Activated CD4-positive, CD25-positive, alpha-beta regulatory T cell treated with anti-CD3 and anti-CD28 coated beads, Interleukin-2, amount 50 U/mL, for 16 hours (primary cell): ENCODE measurements around the gene FIGLA.
"Not testable (repeated sequence)": the region's sequence is repeated elsewhere in the genome, so short reads cannot be mapped to it uniquely, and the experiment has no call there.

Experiments
- DNase-seq: peaks from one replicate; pipeline ENCODE4 v3.0.0-alpha.2; 2020; ENCODE audit warnings: low read depth, low spot score

FIGLA gene

DNA sequence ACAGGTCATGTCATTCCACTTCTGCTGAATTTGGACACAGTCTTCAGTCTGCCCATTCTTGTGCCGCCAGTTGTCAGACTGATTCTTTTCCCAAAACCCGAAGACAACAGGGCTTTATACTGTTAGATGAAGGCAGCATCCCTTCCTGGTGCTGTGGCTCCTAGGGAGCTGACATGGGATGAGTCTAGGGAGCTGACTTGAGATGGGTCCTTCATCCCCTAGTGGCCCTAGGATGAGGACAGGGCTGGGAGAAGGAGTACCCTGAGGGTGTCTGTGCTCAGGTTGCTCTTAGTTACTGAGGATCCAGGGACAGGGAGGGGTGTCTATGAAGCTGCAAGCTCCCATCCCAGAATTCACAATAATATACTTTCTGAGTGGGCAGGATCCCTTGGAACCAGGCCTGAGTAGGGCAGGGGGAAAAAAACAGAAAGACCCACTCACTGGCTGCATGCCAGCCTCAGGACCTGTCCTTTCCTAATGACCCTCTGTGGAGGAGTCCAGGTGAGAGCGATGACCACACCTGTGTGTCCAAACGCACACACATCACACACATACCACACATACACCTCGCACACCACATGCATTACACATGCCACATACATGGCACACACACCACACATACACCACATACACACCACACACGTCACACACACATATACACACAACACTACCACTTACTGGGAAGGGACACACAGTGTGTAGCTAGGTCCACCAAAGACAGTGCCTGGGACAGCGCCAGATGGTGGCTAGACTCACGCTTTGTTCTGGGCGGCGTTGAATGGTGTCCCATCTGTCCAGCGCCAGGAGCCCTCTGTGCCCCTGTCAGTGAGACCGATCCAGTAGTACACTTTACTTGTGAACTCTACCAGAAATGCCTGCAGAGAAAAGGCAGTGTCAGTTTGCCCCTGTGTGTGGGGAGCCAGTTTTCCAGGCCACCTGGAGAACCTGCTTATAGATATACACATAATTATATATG is 18.8 kb upstream of the FIGLA start:
- DNase-seq: no peak

- DNase-seq: no peak
Measured at GRCh38 chr2:70807828-70808118, 17.3 kb upstream of the FIGLA start.

GRCh38 chr2:70807102-70807827 is 16.8 kb upstream of the FIGLA start:
- DNase-seq: no peak

DNA sequence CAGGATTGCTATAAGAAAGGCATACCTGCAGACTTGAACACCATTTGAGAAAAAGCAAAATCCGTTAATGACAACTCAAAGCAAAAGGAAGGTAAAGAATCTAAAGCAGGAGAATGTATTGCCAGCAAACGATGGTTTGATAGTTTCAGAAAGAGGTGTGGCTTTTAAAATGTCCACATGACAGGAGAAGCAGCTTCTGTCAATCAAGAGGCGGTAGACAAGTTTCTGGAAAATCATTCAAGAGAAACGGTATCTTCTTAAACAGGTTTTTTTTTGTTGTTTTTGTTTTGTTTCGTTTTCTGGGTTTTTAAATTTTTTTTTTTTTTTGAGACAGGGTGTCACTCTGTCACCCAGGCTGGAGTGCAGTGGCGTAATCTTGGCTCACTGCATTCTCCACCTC is 16.2 kb upstream of the FIGLA start:
- no peak for DNase-seq

GRCh38 chr2:70806013-70806412 is 15.6 kb upstream of the FIGLA start:
- DNase-seq: no peak

GRCh38 chr2:70801607-70802263 is 11.3 kb upstream of the FIGLA start:
- no peak for DNase-seq

DNA sequence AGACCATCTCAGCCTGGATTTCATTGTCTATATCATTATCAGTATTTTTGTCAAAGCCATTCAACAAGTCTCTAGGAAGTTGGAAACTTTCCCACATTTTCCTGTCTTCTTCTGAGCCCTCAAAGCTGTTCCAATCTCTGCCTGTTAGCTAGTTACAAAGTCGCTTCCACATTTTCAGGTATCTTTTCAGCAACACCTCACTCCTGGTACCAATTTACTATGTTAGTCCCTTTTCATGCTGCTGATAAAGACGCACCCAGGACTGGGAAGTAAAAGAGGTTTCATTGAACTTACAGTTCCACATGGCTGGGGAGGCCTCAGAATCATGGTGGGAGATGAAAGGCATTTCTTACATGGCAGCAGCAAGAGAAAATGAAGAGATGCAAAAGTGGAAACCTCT is 9.3 kb upstream of the FIGLA start:
- no peak for DNase-seq

GRCh38 chr2:70797996-70798395 is 7.6 kb upstream of the FIGLA start:
- DNase-seq: not testable (repeated sequence)

- DNase-seq: no peak
Measured at GRCh38 chr2:70797506-70797905, 7.1 kb upstream of the FIGLA start.

DNA sequence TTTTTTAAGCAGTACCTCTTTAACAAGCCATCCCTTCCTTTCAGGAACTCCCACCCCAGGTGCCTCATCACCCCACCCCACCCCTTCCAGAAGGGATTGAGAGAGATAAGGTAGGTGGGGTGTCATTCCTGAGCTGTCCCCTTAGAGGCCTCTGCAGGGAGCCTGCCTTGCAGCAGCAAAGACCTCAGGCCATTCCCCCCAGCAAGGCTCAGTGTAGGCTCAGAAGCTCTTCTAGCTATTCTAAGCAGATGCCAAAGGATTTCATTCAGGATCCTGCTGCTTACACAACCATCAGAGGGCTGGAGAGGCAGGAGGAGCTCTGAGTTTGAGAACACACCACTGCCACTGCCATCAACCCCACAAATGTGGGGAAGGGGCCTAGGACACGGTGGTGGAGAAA is 5.8 kb upstream of the FIGLA start:
- no peak for DNase-seq

DNA sequence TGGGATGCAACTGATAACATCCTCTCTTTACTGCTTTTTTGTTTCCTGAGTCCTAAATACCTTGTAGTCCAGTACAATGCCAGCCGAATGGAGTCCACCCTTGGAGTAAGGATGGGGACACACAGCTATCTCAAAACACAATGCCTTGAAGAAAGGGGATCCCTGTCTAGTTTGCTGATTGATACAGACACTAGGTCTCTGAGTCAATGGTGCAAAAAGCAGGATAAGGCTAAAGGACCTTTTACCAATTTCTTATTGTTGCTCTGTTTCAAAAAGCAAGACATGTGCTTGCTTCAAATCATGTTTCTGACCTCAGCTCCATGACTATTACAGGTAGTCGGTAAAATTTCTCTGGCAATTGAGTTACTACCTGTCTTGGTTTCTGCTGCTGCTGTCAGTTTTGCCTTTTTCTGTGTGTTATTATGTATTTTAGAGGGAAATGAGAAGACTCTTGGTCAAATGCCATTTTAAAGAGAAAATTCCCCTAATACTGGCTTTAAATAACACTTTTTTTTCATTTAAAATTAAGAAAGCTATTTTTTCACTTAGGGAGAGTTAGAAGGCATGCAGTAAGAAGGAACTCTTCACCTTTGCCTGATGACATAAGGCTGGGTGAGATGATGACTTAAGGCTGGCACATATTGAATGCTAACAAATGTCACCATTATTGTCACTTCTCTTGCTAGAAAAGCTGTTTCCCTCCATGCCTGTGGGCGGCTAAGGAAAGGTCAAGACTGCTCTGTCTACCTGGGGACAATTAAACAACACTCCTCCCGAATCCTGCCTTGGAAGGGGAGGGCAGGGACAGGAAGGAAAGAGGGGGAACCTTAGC is 4.9 kb upstream of the FIGLA start:
- DNase-seq: no peak

DNA sequence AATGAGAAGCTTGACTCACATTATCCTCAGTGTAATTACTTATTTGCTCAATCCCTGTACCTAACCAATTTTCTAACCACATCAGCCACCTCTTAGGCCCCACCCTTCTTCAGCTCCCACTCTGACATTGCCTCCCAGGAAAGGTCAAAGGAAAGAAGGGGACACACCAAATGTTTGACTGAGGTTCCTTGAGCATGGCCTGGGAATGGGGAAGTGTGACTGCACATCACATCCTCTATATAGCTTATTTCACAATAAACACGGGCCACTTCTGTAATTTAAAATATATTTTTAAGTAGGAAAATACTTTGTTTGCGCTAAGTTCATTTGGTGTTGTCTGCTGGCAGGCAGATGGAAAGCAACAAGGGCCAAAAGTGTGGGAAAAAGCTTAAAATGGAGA is 3.0 kb upstream of the FIGLA start:
- DNase-seq: no peak

- DNase-seq: peak; percentile 21
Measured at GRCh38 chr2:70789304-70790135, 923 bp downstream of the FIGLA start.

DNA sequence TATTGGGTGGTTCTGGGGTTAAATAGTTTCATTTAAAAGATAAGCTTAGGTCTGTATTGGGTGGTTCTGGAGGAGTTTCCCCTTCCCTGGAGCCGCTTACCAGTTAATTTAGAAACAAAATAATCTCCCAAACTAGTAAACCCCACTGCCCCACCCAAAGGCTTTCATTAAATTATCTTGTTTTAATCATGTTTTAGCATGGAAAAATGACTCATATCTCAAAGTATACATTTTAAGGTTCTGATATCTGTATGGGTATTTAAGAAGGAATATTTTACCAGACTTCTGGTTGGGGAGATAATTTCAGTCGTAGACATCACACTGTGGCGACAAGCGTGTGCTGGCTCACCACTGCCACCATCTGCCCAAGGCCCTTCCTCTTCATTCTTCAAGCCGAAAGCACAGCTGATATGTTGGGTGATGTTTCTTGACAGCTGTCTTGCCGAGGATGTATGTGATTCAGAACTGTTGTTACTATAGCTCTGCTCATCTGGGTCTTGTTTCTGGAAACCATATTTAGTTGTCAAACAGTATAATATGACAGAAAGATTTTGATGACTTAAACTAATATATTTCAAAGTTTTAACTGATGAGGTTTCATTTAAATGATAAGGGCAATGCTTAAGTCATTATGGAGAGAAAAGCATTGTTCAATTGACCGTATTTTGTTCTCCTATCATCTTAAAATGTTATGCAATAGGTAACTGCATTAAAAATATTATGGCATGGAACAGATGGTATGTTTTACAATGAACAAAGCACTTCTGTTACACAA is 5.1 kb downstream of the FIGLA start:
- no peak for DNase-seq

DNA sequence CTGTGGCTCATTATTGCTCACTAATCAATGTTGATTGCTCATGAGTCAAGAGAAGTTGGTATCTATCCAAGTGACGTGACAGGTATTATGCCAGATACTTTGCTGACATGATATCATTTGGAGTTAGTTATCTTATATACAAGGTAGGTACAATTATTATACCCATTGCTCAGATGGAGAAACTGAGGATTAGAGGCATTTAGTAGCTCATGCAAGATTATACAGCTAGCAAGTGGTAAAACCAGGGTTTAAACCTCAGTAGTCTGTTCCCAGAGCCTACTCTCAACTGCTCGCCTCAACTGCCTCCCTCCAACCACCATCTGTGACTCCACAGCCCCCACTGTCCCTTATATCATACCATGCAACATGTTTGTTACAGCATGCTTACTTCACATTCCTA is 6.1 kb downstream of the FIGLA start:
- DNase-seq: no peak

DNA sequence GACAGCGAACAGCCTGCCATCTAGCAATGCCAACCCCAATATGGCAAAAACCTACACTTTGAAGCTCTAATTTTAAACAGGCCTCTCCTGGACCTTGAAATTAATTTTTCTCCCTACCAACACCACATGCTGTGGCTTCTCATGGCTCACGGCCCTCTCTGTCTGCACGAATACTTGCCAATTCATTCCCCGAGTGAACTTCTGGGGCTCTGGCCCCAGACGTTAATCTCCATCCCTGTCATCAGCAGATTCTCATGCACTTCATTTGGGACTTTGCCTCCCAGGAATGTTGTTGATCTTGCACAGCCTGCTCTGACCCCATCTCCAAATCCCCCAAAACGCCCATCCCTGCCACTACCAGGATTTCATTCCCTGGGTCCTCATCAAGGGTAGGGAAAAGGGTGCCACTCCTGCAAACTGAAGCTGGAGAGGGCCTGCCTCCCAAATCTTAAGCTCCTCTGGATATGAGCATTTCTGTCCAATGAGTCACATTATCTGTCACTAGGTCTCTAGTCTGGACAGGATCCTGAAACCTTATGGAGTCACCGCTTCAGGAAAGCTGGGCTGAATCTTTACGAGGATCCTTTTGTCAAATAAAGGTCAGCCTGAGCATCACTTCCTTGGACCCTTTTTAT is 10.4 kb downstream of the FIGLA start:
- no peak for DNase-seq

DNA sequence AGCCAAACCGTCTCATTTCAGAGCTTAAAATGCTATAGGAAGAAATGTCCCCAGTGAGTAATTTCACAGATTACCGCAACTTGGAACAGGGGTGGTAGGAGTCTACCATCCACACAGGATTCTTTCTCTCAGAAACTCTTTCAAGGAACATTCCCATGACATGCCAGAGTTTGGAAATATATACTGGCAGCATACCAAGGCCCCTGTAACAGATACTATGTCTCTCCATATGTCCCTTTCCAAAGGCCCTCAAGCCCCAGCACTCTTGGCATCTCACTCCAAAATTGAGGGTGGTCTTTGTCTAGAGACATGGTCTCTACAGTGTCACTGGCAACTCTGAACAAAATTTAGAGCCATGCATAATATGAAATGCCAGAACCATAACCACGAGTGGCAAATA is 11.0 kb downstream of the FIGLA start:
- DNase-seq: no peak

DNA sequence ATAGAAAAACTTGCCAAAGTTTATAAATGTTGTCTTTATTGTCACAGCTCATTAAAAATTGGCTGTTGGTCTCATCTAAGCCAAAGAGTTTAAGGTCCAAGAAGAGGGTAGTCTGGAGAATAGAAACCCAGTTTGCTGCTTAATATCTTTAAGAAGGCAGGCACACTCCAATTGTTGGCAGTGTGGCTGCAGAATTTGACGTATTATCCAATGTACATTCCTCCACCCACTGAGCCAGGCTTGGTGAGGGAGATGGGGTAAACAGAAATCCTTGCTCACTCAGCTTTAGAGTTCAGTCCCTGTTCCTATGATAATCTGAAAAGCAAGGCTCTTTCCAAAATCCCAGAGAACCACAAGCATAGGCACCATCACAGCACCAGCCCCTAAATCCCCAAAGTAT is 11.8 kb downstream of the FIGLA start:
- DNase-seq: no peak

GRCh38 chr2:70777450-70777849 is 13.0 kb downstream of the FIGLA start:
- DNase-seq: no peak

GRCh38 chr2:70776266-70776665 is 14.2 kb downstream of the FIGLA start:
- DNase-seq: no peak
